Measurements from ENCODE around the gene PDCD1.

PDCD1 gene

GRCh38 chr2:241894056-241894641, 35.5 kb upstream of the PDCD1 start:
- Histone ChIP-seq H3K4me3 (ENCODE audit: control insufficient read depth in 1 of 7, extremely low read depth in 1 of 7, insufficient read depth in 4 of 7, low read depth in 2 of 7, low read length in 6 of 7) (no peak overlapping the region), H3K4me1 (ENCODE audit: control extremely low read depth in 1 of 4, control insufficient read depth in 4 of 4, insufficient read depth in 4 of 4, low read length in 3 of 4) (peaks cover 0 to 4% (median 0%) of the 10 kb centered on the region in 4 experiments), H3K27ac (ENCODE audit: insufficient read depth in 1 of 2, low read depth in 1 of 2, low read length in 2 of 2, poor library complexity in 1 of 2, severe bottlenecking in 2 of 2) (no peak overlapping the region), H3K36me3 (ENCODE audit: control insufficient read depth in 4 of 4, insufficient read depth in 4 of 4, low read length in 3 of 4) (peaks cover 0 to 20% (median 3%) of the 10 kb centered on the region in 4 experiments), H3K27me3 (replicated peaks in 2 of 5; ENCODE audit: control insufficient read depth in 4 of 5, insufficient read depth in 5 of 5, low read length in 4 of 5) (no peaks in the 10 kb centered on the region), H3K9me3 (ENCODE audit: control extremely low read depth in 1 of 5, control insufficient read depth in 4 of 5, insufficient read depth in 2 of 5, low read depth in 1 of 5, low read length in 4 of 5) (no peaks in the 10 kb centered on the region)
- 94% methylated on average over 21 of the region's 23 CpGs for WGBS (ENCODE audit: insufficient coverage)
- DNase-seq = no peak
- POLR2A ChIA-PET = interaction anchor here (0.5 kb wide), 1 partner anchor 98 kb away, joined by 3 read pairs; no protein-coding TSS in a partner anchor
- CTCF ChIA-PET = interaction anchor here (1.6 kb wide), 1 partner anchor 16 kb away, joined by 3 read pairs; no protein-coding TSS in a partner anchor

GRCh38 chr2:241893265-241893664, 34.6 kb upstream of the PDCD1 start:
- Histone ChIP-seq H3K36me3 (ENCODE audit: control insufficient read depth in 4 of 4, insufficient read depth in 4 of 4, low read length in 3 of 4) (peaks cover 0 to 22% (median 3%) of the 10 kb centered on the region in 4 experiments), H3K9me3 (ENCODE audit: control extremely low read depth in 1 of 5, control insufficient read depth in 4 of 5, insufficient read depth in 2 of 5, low read depth in 1 of 5, low read length in 4 of 5) (peaks cover 0 to 3% (median 0%) of the 10 kb centered on the region in 5 experiments), H3K27ac (ENCODE audit: insufficient read depth in 1 of 2, low read depth in 1 of 2, low read length in 2 of 2, poor library complexity in 1 of 2, severe bottlenecking in 2 of 2) (no peak overlapping the region), H3K27me3 (replicated peaks in 2 of 5; ENCODE audit: control insufficient read depth in 4 of 5, insufficient read depth in 5 of 5, low read length in 4 of 5) (no peaks in the 10 kb centered on the region), H3K4me3 (ENCODE audit: control insufficient read depth in 1 of 7, extremely low read depth in 1 of 7, insufficient read depth in 4 of 7, low read depth in 2 of 7, low read length in 6 of 7) (no peak overlapping the region), H3K4me1 (ENCODE audit: control extremely low read depth in 1 of 4, control insufficient read depth in 4 of 4, insufficient read depth in 4 of 4, low read length in 3 of 4) (peaks cover 0 to 4% (median 1%) of the 10 kb centered on the region in 4 experiments)
- 97% methylated on average over 13 of the region's 16 CpGs for WGBS (ENCODE audit: insufficient coverage)
- DNase-seq = no peak
- POLR2A ChIA-PET = no interaction called here
- CTCF ChIA-PET = interaction anchor here (1.6 kb wide), 1 partner anchor 15 kb away, joined by 3 read pairs; no protein-coding TSS in a partner anchor

GRCh38 chr2:241892299-241893137, 33.8 kb upstream of the PDCD1 start:
- no peaks in the 10 kb centered on the region for H3K27me3 ChIP-seq (replicated peaks in 2 of 5; ENCODE audit: control insufficient read depth in 4 of 5, insufficient read depth in 5 of 5, low read length in 4 of 5)
- no peak overlapping the region for H3K4me3 ChIP-seq (ENCODE audit: control insufficient read depth in 1 of 7, extremely low read depth in 1 of 7, insufficient read depth in 4 of 7, low read depth in 2 of 7, low read length in 6 of 7)
- H3K27ac ChIP-seq (ENCODE audit: insufficient read depth in 1 of 2, low read depth in 1 of 2, low read length in 2 of 2, poor library complexity in 1 of 2, severe bottlenecking in 2 of 2) = no peak overlapping the region
- H3K36me3 ChIP-seq (ENCODE audit: control insufficient read depth in 4 of 4, insufficient read depth in 4 of 4, low read length in 3 of 4) = peaks cover 0 to 22% (median 3%) of the 10 kb centered on the region in 4 experiments
- DNase-seq = no peak
- ChIA-PET POLR2A (no interaction called here), CTCF (no interaction called here)
- H3K4me1 ChIP-seq (ENCODE audit: control extremely low read depth in 1 of 4, control insufficient read depth in 4 of 4, insufficient read depth in 4 of 4, low read length in 3 of 4) = peaks cover 0 to 6% (median 2%) of the 10 kb centered on the region in 4 experiments
- H3K9me3 ChIP-seq (ENCODE audit: control extremely low read depth in 1 of 5, control insufficient read depth in 4 of 5, insufficient read depth in 2 of 5, low read depth in 1 of 5, low read length in 4 of 5) = peaks cover 0 to 3% (median 0%) of the 10 kb centered on the region in 5 experiments
- WGBS (ENCODE audit: insufficient coverage) = 92% methylated on average over 16 of the region's 22 CpGs

GRCh38 chr2:241891988-241892298, 33.2 kb upstream of the PDCD1 start:
- H3K27ac ChIP-seq (ENCODE audit: insufficient read depth in 1 of 2, low read depth in 1 of 2, low read length in 2 of 2, poor library complexity in 1 of 2, severe bottlenecking in 2 of 2) = no peak overlapping the region
- H3K36me3 ChIP-seq (ENCODE audit: control insufficient read depth in 4 of 4, insufficient read depth in 4 of 4, low read length in 3 of 4) = peaks cover under 1 to 23% (median 7%) of the 10 kb centered on the region in 4 experiments
- no peaks in the 10 kb centered on the region for H3K27me3 ChIP-seq (replicated peaks in 2 of 5; ENCODE audit: control insufficient read depth in 4 of 5, insufficient read depth in 5 of 5, low read length in 4 of 5)
- WGBS (ENCODE audit: insufficient coverage) = 93% methylated on average over 3 of the region's 3 CpGs
- DNase-seq = no peak
- H3K4me3 ChIP-seq (ENCODE audit: control insufficient read depth in 1 of 7, extremely low read depth in 1 of 7, insufficient read depth in 4 of 7, low read depth in 2 of 7, low read length in 6 of 7) = no peak overlapping the region
- peaks cover 0 to 6% (median 2%) of the 10 kb centered on the region in 4 experiments for H3K4me1 ChIP-seq (ENCODE audit: control extremely low read depth in 1 of 4, control insufficient read depth in 4 of 4, insufficient read depth in 4 of 4, low read length in 3 of 4)
- ChIA-PET CTCF (no interaction called here), POLR2A (no interaction called here)
- peaks cover 0 to 3% (median 0%) of the 10 kb centered on the region in 5 experiments for H3K9me3 ChIP-seq (ENCODE audit: control extremely low read depth in 1 of 5, control insufficient read depth in 4 of 5, insufficient read depth in 2 of 5, low read depth in 1 of 5, low read length in 4 of 5)

GRCh38 chr2:241891315-241891987, 32.8 kb upstream of the PDCD1 start:
- DNase-seq = no peak
- Histone ChIP-seq H3K9me3 (ENCODE audit: control extremely low read depth in 1 of 5, control insufficient read depth in 4 of 5, insufficient read depth in 2 of 5, low read depth in 1 of 5, low read length in 4 of 5) (peaks cover 0 to 5% (median 0%) of the 10 kb centered on the region in 5 experiments), H3K4me3 (ENCODE audit: control insufficient read depth in 1 of 7, extremely low read depth in 1 of 7, insufficient read depth in 4 of 7, low read depth in 2 of 7, low read length in 6 of 7) (no peak overlapping the region), H3K4me1 (ENCODE audit: control extremely low read depth in 1 of 4, control insufficient read depth in 4 of 4, insufficient read depth in 4 of 4, low read length in 3 of 4) (peaks cover 0 to 6% (median 2%) of the 10 kb centered on the region in 4 experiments), H3K27me3 (replicated peaks in 2 of 5; ENCODE audit: control insufficient read depth in 4 of 5, insufficient read depth in 5 of 5, low read length in 4 of 5) (no peaks in the 10 kb centered on the region), H3K27ac (ENCODE audit: insufficient read depth in 1 of 2, low read depth in 1 of 2, low read length in 2 of 2, poor library complexity in 1 of 2, severe bottlenecking in 2 of 2) (no peak overlapping the region), H3K36me3 (ENCODE audit: control insufficient read depth in 4 of 4, insufficient read depth in 4 of 4, low read length in 3 of 4) (peaks cover 2 to 25% (median 9%) of the 10 kb centered on the region in 4 experiments)
- ChIA-PET CTCF (no interaction called here), POLR2A (no interaction called here)
- 97% methylated on average over 23 of the region's 27 CpGs for WGBS (ENCODE audit: insufficient coverage)

- Histone ChIP-seq H3K27ac (ENCODE audit: insufficient read depth in 1 of 2, low read depth in 1 of 2, low read length in 2 of 2, poor library complexity in 1 of 2, severe bottlenecking in 2 of 2) (no peak overlapping the region), H3K9me3 (ENCODE audit: control extremely low read depth in 1 of 5, control insufficient read depth in 4 of 5, insufficient read depth in 2 of 5, low read depth in 1 of 5, low read length in 4 of 5) (peaks cover 0 to 5% (median 0%) of the 10 kb centered on the region in 5 experiments), H3K36me3 (ENCODE audit: control insufficient read depth in 4 of 4, insufficient read depth in 4 of 4, low read length in 3 of 4) (peaks cover 2 to 33% (median 15%) of the 10 kb centered on the region in 4 experiments), H3K4me1 (ENCODE audit: control extremely low read depth in 1 of 4, control insufficient read depth in 4 of 4, insufficient read depth in 4 of 4, low read length in 3 of 4) (peaks cover 0 to 6% (median 4%) of the 10 kb centered on the region in 4 experiments), H3K4me3 (ENCODE audit: control insufficient read depth in 1 of 7, extremely low read depth in 1 of 7, insufficient read depth in 4 of 7, low read depth in 2 of 7, low read length in 6 of 7) (no peak overlapping the region), H3K27me3 (replicated peaks in 2 of 5; ENCODE audit: control insufficient read depth in 4 of 5, insufficient read depth in 5 of 5, low read length in 4 of 5) (no peaks in the 10 kb centered on the region)
- ChIA-PET CTCF (no interaction called here), POLR2A (no interaction called here)
- no peak for DNase-seq
- 98% methylated on average over 29 of the region's 29 CpGs for WGBS (ENCODE audit: insufficient coverage)
Measured at GRCh38 chr2:241890524-241891235, 32.0 kb upstream of the PDCD1 start.

Measured in common myeloid progenitor, CD34-positive (primary cell).